GM18951 (cell line): ENCODE measurements around the gene PRDX3.

ENCODE experiments used
- POLR2A ChIP-seq: IDR thresholded peaks from 4 replicates; pipeline ENCODE4 v1.6.1; 2011; ENCODE audit warnings: mild to moderate bottlenecking; ENCODE audit not compliant: insufficient read length, insufficient read depth; ENCODE audit errors: extremely low read depth
- in situ Hi-C: fragments of 300-500 bp; cut with MboI; formaldehyde crosslinking; loops from one replicate; pipeline ENCODE4 v1.12.0; 2022; ENCODE audit warnings: low sequenced_read_pairs, mixed read lengths, inconsistent platforms; ENCODE audit not compliant: unreplicated experiment

Gene PRDX3

DNA sequence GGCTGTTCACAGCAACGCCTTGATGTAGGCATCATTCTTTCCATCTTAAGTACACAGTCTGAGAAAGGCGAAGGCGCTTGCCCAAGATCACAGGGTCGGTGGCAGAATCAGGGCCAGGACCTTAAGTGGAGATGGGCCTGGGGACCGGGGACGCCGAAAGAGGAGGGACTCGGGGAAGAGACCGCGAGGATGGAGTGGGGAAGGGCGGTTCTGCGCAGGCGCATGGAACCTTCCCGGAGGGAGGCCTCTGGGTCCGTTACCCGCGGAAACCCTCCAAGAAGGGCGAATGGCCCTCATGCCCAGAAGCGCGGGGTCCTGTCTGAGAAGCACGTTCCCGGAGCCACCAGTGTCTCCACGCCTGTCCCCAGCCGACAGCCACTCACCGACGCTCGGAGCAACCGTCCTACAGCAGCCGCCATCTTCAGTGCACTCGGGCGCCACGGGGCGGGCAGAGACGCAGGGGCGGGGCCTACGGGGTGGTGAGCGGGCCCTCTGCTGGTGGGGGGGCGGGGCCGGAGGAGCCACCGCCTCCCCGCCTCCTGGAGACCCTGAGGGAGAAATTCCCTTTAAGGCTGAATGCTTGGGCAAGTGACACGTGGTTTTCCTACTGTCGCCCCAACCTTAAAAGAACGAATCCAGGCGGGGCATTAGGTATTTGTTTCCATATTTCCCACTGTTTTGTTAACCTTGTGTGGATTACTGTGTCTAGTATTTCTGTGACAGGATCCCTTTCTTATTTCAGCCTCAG lies at the start of gene PRDX3:
PRDX3 (minus strand) TSS at position 441 of the 748 bp plus-strand sequence; CDS start at position 419, 22 bp downstream.
- in situ Hi-C loops = no loop called here

GRCh38 chr10:119227825-119228224 lies 49.2 kb upstream of the PRDX3 start:
- in situ Hi-C loops = no loop called here

More for the DNA sequence above, at the start of gene PRDX3:
- peak; percentile 98 for TF ChIP-seq POLR2A

GRCh38 chr10:119225083-119225658 lies 46.6 kb upstream of the PRDX3 start:
- in situ Hi-C loops = no loop called here
- TF ChIP-seq POLR2A = no peak

More at GRCh38 chr10:119227825-119228224, 49.2 kb upstream of the PRDX3 start:
- TF ChIP-seq POLR2A = no peak

GRCh38 chr10:119222966-119223386 lies 44.4 kb upstream of the PRDX3 start:
- TF ChIP-seq POLR2A = no peak
- in situ Hi-C loops = no loop called here

DNA sequence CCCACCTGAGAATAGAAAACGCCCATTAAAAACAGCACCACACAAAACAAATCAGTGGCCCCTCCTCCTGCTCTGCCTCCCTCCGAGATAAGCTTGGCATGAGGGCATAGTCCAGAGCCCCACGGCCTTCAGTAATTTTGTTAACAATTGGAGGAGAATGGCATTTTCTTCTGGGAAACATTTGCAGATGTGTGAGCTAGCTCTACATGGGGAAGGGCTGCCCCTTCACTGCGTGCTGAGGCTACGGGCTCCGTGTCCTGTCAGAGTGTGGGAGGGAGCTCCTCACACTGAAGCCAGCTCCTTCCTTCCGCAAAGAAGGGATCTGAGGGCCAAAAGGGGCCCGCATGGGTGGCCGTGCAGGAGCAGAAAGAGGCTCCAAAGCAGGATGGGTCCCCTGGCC lies 43.9 kb upstream of the PRDX3 start:
- in situ Hi-C loops = no loop called here
- TF ChIP-seq POLR2A = no peak

- TF ChIP-seq POLR2A = no peak
- in situ Hi-C loops = no loop called here
Observed at GRCh38 chr10:119221666-119222065, 43.1 kb upstream of the PRDX3 start.

DNA sequence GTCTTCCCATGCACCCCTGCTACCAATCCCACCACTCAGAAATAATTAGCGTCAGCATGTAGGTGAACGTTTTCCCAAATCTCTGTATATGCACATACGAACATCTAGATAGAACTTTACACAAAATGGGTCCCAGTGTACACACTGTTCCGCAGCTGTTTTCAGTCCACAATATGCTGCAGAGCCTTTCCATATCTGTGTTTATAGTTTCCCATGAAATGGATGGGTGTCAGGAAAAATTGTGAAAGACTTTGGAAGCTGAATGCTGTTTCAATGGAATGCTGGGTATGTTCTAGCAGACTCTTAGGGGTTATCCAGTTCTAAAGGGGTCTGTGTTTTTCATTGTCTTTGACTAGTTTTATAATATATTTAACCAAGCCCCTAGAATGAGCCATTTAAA lies 42.6 kb upstream of the PRDX3 start:
- TF ChIP-seq POLR2A = no peak
- in situ Hi-C loops = no loop called here

GRCh38 chr10:119219871-119220270 lies 41.3 kb upstream of the PRDX3 start:
- TF ChIP-seq POLR2A = no peak
- in situ Hi-C loops = loop anchor here (10.0 kb wide), 1 partner anchor 85 kb away; no protein-coding TSS in a partner anchor

DNA sequence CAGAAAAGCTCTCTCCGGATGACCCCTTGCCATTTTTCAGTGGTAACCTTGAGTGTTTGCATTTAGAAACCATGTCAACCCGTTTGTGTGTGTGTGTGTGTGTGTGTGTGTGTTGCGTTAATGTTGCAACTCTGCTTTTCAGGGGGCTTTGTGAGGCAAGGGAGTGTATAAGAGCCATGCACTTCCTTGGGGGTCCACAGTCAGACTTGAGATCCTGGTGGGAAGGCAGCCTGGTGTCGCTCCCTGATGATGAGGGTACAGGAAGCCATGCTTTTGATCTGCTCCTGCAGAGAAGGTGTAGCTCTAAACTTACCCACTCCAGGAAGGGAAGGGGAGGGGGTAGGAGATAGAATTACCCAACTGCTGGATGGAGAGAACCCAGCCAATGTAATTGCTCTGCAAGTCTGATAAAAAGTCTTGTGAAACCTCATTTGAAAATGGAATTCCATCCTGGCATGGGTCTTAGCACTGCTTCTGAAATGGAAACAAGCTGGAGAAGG lies 39.4 kb upstream of the PRDX3 start:
- TF ChIP-seq POLR2A = no peak
- in situ Hi-C loops = loop anchor here (10.0 kb wide), 1 partner anchor 87 kb away; no protein-coding TSS in a partner anchor

- in situ Hi-C loops = loop anchor here (10.0 kb wide), 1 partner anchor 87 kb away; no protein-coding TSS in a partner anchor
- TF ChIP-seq POLR2A = no peak
Observed at GRCh38 chr10:119217401-119217800, 38.8 kb upstream of the PRDX3 start.

DNA sequence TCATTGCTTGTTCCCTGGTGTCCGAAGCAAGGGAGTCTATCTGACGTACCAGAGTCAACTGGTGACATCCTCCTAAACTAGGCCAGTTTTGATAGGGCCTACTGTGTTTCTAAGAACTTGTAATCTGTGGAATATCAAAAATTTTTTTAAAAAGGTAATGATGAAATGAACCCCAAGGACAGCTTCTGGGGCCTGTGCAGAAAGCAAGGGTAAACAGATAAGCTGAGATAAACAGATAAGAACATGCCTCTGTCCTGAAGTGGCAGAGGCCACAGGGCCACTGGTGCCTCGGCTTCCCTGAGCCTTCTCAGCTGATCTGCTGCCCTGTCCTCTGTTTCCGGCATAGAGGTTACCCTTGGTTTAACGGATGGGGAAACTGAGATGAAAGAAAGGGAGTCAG lies 37.5 kb upstream of the PRDX3 start:
- TF ChIP-seq POLR2A = no peak
- in situ Hi-C loops = loop anchor here (10.0 kb wide), 1 partner anchor 89 kb away; no protein-coding TSS in a partner anchor

DNA sequence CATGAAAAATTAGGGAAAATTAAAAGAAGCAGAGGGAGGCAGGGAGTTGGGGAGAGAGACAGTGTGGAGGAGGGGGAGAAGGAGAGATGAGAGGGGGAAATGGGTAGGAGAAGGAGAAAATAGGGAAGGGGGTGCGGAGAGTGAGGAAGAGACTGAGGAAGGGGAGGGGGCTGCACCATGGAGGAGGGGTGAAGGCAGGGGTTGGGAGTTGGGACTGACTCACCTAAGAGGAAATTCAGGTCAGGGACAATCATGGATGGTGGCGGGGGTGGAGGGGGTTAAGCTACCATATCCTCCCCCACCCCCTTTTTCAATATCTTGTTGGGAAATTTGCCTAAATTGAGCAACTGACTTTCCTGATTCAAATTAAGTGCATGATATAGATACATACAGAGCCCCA lies 36.8 kb upstream of the PRDX3 start:
- in situ Hi-C loops = loop anchor here (10.0 kb wide), 1 partner anchor 89 kb away; no protein-coding TSS in a partner anchor
- no peak for TF ChIP-seq POLR2A

DNA sequence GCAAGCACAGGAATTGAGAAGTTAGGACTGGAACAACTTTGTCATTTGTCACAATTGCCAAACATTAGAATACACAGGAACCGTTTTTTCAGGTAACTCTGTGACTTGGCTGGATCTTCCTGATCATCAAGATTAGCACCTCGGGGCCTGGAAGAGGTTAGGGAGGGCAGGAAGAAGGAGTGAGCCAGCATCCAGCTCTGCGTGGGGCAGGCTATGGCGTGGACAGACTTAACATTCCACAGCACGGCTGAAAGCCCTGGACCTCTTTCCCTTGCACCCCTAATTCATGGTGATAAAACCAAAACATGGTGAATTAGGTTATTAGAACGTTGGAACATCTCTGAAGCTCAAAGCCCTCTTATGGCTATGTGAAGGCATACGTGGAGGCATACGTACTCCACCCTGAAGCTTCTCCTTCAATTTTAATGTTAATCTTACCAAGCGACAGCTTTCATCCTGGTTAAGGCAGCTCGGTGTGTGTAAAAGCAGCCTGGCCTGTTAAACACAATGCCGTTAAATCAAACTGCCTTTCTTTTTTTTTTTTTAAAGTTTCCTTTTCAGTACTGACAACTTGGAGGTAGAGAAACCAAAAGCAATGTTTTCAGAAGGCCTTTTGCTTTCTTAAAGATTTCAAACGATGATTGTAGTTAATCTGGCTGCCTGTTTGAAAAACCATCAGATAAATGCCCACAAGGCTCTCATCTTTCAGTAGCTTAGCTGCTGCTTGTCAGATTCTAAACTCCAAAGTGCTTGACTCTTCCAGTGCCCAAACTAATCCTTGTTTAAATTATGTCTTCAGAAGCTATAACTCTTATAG lies 33.2 kb upstream of the PRDX3 start:
- in situ Hi-C loops = loop anchor here (10.0 kb wide), 1 partner anchor 93 kb away; no protein-coding TSS in a partner anchor
- TF ChIP-seq POLR2A = no peak
